Retinal pigment epithelial cell (primary cell): Measurements from ENCODE around the gene KEL.

Experiments
- DNase-seq: peaks from one replicate; pipeline ENCODE4 v3.0.0-alpha.2; 2010; ENCODE audit warnings: low read depth
- H3K4me3 ChIP-seq: 2 replicates; pipeline ENCODE4 v1.5.1; 2011; ENCODE audit warnings: mild to moderate bottlenecking, low read length, control low read depth, moderate library complexity
- TF ChIP-seq, protein P1 (sequence below): conservative IDR thresholded peaks from 2 replicates; pipeline ENCODE4 v1.5.1; 2011; ENCODE audit warnings: low read depth, low read length, control low read depth, inconsistent platforms

Gene KEL

DNA sequence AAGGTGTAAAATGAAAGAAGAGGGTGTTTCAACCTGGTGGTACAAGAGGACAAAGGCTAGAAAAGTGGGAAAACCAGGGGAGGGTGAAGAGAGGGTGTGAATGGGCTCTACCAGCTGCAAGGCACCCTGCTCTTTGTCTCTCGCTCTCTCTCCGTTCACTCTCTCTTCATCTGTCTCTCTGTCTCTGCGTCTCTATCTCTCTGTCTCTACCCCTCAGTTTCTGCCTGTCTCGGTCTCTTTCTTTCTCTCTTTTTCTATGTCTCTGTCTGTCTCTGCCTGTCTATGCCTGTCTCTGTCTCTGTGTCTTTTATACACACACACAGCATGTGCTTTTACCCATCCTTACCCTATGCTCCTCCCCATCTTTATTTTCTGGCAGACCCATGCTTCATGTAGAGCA lies 23.6 kb downstream of the KEL start:
- DNase-seq, result no peak
- no peak overlapping the region for H3K4me3 ChIP-seq
- TF ChIP-seq, protein P1, sequence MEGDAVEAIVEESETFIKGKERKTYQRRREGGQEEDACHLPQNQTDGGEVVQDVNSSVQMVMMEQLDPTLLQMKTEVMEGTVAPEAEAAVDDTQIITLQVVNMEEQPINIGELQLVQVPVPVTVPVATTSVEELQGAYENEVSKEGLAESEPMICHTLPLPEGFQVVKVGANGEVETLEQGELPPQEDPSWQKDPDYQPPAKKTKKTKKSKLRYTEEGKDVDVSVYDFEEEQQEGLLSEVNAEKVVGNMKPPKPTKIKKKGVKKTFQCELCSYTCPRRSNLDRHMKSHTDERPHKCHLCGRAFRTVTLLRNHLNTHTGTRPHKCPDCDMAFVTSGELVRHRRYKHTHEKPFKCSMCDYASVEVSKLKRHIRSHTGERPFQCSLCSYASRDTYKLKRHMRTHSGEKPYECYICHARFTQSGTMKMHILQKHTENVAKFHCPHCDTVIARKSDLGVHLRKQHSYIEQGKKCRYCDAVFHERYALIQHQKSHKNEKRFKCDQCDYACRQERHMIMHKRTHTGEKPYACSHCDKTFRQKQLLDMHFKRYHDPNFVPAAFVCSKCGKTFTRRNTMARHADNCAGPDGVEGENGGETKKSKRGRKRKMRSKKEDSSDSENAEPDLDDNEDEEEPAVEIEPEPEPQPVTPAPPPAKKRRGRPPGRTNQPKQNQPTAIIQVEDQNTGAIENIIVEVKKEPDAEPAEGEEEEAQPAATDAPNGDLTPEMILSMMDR, result no peak

DNA sequence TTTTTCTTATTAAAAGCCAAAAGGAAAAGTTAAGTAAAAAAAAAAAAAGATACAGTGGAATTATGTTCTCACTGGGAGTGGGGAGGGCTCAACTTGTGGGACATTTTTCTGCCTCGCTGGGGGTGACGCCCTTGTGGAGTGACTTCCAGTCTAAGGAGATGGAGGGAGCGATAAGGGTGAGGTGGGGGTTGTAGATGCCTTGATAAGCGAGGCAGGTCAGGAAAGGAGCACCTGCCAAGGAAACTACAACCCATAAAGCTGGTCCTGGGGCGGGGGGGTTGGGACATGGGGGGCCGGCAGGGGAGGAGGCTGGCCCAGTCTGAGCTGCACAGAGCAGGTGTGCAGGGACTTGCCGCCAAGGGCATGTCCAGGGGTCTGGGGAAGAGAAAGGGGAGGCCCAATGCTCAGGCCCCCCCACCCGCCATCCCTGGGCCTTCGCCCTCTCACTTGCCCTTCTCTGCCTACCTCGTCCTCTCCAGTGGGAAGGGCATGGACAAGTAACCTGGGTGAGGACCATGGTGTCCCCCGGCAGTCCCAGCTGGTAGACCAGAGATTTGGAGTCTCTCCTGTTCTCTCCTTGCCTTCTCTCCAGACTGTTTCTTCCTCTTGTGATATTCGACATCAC lies 26.1 kb downstream of the KEL start:
- no peak overlapping the region for H3K4me3 ChIP-seq
- DNase-seq, result no peak
- TF ChIP-seq, protein P1, result no peak

DNA sequence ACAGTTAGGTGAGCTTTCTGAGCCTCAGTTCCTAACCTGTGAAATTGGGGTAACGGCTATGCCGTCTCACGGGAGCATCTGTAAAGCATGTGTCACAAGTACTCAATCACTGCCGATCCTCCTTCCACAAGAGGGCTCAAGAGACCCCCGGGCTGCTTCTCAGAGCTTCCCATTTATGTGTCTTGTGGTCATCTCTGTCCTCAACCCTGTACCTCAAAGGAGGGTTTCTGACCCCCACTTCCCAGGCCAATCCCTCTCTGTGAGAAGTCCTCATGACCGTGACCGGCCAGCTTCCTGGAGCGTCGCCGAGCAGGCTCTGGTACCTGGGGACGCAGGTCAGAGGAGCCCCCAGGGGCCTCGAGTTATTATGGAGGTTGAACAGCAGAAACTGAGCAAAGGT lies 28.1 kb downstream of the KEL start:
- TF ChIP-seq, protein P1, result no peak

DNA sequence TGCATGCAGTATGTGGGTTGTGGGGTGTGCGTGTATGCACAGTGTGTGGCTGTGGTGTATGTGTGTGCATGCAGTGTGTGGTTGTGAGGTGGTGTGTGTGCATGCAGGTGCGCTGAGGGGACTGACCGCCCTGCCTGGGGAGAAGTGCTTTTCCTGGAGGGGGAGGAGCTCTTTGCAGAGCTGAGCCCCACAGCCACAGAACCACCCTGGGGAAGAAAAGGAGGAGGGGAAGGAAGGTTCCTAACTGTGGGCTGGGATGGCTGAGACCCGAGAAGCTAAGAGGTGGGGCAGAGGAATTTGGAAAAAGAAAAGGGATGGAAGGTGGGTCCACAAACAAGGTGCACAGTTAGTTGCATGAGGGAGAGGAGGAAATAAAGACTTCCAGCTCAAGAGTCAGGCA lies 28.5 kb downstream of the KEL start, which contains the start of gene TRPV5:
Gene TRPV5, minus strand, starts transcription at position 123 of the 400 bp plus-strand sequence. CDS start 287 bp downstream, outside the sequence.
- TF ChIP-seq, protein P1, result no peak
- no peak for DNase-seq
- H3K4me3 ChIP-seq, result no peak within 1 kb of the TSS

More for the DNA sequence above, 28.1 kb downstream of the KEL start:
- H3K4me3 ChIP-seq, result no peak overlapping the region
- no peak for DNase-seq

DNA sequence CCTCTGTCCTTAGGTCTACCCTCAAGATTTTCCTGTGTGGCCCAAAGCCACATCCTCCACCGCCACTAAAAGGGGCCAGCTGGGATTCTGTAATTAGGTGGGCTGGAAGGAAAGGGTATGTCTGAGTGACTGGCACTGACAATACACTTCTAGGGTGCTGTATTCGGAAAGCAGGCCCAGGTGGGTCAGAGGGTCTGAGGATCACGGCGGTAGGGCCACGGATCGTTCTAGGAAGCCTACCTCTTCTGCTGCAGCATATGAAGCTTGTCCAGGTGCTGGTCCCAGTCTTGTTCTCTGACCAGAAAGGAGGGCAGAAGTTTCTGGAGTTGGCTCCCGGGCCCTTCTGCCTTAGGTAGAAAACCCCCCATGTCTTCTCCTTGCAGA lies 29.1 kb downstream of the KEL start:
- DNase-seq, result no peak
- no peak overlapping the region for H3K4me3 ChIP-seq
- TF ChIP-seq, protein P1, result no peak

DNA sequence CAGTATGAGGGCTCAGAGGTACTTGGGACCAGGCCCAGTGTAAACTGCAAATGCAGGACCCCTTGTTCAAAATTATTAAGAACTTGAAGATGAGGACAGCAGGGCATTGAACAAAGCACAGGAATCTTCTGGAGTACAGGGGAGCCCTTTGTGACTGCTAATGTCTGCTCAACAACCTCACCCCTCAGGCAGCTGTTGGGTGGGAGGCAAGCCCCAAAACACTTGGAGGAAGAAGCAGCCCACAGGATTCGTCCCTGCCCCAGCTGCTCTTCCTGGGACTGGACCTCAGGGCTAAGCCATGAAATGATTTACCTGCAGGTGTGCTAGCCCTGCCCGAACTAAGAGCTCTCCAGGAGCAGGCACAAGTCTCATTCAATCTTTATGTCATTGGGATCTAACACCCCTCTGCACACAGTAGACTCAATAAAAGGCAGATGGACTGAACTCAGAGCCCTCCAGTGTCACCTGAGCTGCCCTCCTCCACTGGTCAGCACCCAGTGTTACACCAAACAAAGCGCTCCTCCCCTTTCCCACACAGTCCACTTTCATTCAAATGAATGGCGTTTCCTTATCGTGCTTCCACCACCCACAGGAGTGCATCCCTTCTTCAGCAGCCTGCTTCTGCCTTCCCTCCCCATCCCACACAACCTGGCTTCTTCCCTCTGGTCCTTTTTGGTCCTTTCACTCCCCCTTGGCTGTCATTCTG lies 29.6 kb downstream of the KEL start:
- TF ChIP-seq, protein P1, result no peak
- no peak overlapping the region for H3K4me3 ChIP-seq
- DNase-seq, result no peak
